Stomach (tissue), 4 donors: ENCODE results near the gene PAX5.

Experiments
- EP300 ChIP-seq: sonication (generic); formaldehyde crosslinking; IDR thresholded peaks from one replicate; pipeline ENCODE4 v1.6.1; 2017; ENCODE audit warnings: antibody characterized with exemption
- POLR2AphosphoS5 ChIP-seq, 3 donors: sonication (generic); formaldehyde crosslinking; IDR thresholded peaks; one replicate each; pipeline ENCODE4 v1.6.1; 2016; ENCODE audit warnings: antibody characterized with exemption in 3 of 3
- TF ChIP-seq, protein P1 (sequence below), 7 experiments: fragments of 450-650 bp in 4 of 7; fragments of 200-600 bp in 3 of 7; sonication (generic) in 3 of 7; IDR thresholded peaks; one replicate each; pipeline ENCODE4 v1.5.1; 2016 to 2019; ENCODE audit warnings: antibody characterized with exemption in 7 of 7, control low read depth in 2 of 7, mild to moderate bottlenecking in 1 of 7

- TF ChIP-seq, protein P1, sequence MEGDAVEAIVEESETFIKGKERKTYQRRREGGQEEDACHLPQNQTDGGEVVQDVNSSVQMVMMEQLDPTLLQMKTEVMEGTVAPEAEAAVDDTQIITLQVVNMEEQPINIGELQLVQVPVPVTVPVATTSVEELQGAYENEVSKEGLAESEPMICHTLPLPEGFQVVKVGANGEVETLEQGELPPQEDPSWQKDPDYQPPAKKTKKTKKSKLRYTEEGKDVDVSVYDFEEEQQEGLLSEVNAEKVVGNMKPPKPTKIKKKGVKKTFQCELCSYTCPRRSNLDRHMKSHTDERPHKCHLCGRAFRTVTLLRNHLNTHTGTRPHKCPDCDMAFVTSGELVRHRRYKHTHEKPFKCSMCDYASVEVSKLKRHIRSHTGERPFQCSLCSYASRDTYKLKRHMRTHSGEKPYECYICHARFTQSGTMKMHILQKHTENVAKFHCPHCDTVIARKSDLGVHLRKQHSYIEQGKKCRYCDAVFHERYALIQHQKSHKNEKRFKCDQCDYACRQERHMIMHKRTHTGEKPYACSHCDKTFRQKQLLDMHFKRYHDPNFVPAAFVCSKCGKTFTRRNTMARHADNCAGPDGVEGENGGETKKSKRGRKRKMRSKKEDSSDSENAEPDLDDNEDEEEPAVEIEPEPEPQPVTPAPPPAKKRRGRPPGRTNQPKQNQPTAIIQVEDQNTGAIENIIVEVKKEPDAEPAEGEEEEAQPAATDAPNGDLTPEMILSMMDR (IDR thresholded peaks at IDR 0.05), result no peak
- TF ChIP-seq EP300, result no peak
- no peak for TF ChIP-seq POLR2AphosphoS5 (IDR thresholded peaks at IDR 0.05)
These were observed 7.0 kb downstream of the PAX5 start for GRCh38 chr9:37026931-37027581.
